Measurements from ENCODE around the gene MSH4. TPM values are rescaled to one million over a fixed set of nuclear protein-coding genes. Genes with fewer than 3 reads are reported as not detected.
"Not testable (repeated sequence)": the region's sequence is repeated elsewhere in the genome, so short reads cannot be mapped to it uniquely, and the experiment has no call there.

Gene MSH4
- total RNA-seq, 1 donor from 2014 or later = 0.35 TPM

DNA sequence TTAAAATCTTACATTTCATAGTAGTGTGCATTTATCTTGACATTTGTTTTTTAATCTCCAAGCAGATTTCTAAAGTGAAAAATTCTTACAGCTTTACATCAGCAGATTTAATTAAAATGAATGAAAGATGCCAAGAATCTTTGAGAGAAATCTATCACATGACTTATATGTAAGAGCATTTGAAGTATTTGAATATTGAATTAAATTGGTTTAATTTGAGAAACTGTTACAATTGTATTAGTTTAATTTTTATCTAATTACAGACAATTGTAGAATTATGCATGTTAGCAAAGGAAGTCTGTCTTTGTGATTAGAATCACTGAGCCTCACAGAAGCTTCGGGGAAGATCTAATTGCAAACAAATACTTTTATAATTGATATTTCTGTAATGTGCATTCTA is 83.3 kb downstream of the MSH4 start:
- ATAC-seq (ENCODE audit: poor library complexity) (no peak), DNase-seq (no peak)
- intact Hi-C loops (cut with DNase I) = no loop called here

GRCh38 chr1:75884437-75884836 is 87.8 kb downstream of the MSH4 start:
- ATAC-seq (ENCODE audit: poor library complexity) (no peak), DNase-seq (no peak)
- intact Hi-C loops (cut with DNase I) = no loop called here

- DNase-seq = no peak
- intact Hi-C loops (cut with DNase I) = no loop called here
Measured at GRCh38 chr1:75901371-75901770, 104.7 kb downstream of the MSH4 start.

DNA sequence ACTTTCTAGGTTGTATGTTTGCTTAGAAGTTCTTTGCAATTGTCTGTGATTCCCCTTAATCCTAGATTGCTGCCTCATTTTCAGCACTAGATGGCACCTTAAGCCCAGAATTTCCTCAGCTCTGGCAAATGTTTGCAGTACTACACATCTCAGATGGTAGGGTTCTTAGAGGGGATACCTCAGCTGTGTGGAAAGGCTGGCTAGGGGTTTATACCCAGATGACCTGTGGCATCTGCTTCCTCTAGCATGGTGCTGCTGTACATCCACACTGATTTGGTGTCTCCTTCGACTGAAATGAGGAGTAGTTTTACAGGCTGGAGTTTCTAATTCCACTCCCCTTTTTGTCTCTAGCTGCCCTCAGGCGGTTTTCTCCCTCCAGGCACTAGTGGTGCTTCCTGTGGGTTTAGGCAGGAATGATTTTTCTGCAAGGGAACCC is 112.1 kb downstream of the MSH4 start:
- DNase-seq = no peak
- intact Hi-C loops (cut with DNase I) = no loop called here
- ATAC-seq (ENCODE audit: poor library complexity) = no peak

More at GRCh38 chr1:75901371-75901770, 104.7 kb downstream of the MSH4 start:
- no peak for ATAC-seq (ENCODE audit: poor library complexity)

GRCh38 chr1:75916834-75917233 is 120.2 kb downstream of the MSH4 start:
- ATAC-seq (ENCODE audit: poor library complexity) (no peak), DNase-seq (no peak)
- intact Hi-C loops (cut with DNase I) = no loop called here

- intact Hi-C loops (cut with DNase I) = no loop called here
Measured at GRCh38 chr1:75922698-75923097, 126.0 kb downstream of the MSH4 start.

GRCh38 chr1:75932304-75932703 is 135.6 kb downstream of the MSH4 start, which contains the start of gene ASB17:
Gene ASB17 (minus strand): TSS chr1:75932404. CDS start chr1:75932291, 113 bp downstream.
- ATAC-seq (ENCODE audit: poor library complexity) (no peak), DNase-seq (no peak)
- intact Hi-C loops (cut with DNase I) = no loop called here

More at GRCh38 chr1:75922698-75923097, 126.0 kb downstream of the MSH4 start:
- ATAC-seq (ENCODE audit: poor library complexity) (no peak), DNase-seq (no peak)

GRCh38 chr1:75937034-75937433 is 140.4 kb downstream of the MSH4 start:
- no peak for ATAC-seq (ENCODE audit: poor library complexity)
- intact Hi-C loops (cut with DNase I) = no loop called here
- no peak for DNase-seq

- not testable (repeated sequence) for ATAC-seq (ENCODE audit: poor library complexity)
Measured at GRCh38 chr1:75943037-75943436, 146.4 kb downstream of the MSH4 start.

DNA sequence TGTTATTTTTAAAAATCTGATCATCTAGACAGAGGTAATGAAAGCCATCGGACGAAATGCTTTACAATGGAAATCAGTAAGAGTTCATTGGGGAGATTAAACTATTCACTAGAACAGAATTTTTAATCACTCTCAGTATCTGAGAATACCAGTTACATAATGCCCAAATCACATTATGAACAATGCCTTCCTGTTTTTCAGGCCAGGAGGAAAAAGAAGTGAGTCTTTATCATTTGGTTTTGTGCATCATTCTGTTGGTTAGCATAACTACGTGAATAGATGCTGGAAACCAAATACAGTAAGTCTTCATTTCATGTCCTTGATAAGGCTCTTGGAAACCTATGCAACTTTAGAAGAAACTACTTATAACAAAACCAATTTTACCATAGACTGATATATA is 153.5 kb downstream of the MSH4 start:
- ATAC-seq (ENCODE audit: poor library complexity) (no peak), DNase-seq (no peak)
- intact Hi-C loops (cut with DNase I) = no loop called here

More at GRCh38 chr1:75943037-75943436, 146.4 kb downstream of the MSH4 start:
- intact Hi-C loops (cut with DNase I); DNase-seq: not testable (repeated sequence)

- intact Hi-C loops (cut with DNase I) = no loop called here
- ATAC-seq (ENCODE audit: poor library complexity) = no peak
Measured at GRCh38 chr1:75952016-75952415, 155.3 kb downstream of the MSH4 start.

DNA sequence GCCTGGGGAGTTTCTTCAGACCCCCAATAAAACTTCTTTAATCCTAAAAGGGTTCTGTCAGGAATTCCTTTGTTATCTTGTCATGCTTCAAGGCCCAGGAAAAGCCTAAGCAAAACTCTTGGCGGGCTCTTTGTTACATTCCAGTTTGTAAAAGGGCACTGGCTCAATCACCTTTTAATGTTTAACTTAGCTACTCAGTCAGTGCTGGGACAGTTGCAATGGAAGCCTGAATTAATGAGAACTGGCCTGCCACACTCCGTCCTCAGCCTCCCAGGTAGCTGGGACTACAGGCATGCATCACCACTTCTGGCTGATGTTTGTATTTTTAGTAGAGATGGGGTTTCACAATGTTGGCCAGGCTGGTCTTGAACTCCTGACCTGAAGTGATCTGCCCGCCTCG is 156.8 kb downstream of the MSH4 start:
- ATAC-seq (ENCODE audit: poor library complexity) = no peak
- no peak for DNase-seq
- intact Hi-C loops (cut with DNase I) = no loop called here

More at GRCh38 chr1:75952016-75952415, 155.3 kb downstream of the MSH4 start:
- DNase-seq = no peak

DNA sequence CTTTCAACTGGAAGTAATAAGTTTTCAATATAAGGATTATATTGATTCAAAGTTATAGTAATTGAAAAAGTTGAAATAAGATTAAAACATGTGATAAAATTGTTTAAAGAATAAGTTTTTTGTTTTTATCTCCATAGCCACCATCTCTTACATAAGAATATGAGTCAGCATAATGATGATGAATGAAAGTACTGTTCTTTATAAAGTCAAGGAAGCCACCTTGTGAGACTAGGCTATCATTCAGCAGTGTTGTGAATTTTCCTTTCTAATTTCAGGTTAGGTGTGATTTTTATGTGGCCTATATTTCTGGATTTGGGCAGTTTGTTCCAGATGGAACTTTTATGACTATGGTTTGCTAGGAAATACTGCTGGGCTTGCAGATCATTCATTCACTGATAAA is 157.9 kb downstream of the MSH4 start:
- ATAC-seq (ENCODE audit: poor library complexity) (no peak), DNase-seq (no peak)
- intact Hi-C loops (cut with DNase I) = no loop called here

Other genes starting within 250 kb of the MSH4 start
- 0.62 TPM for gene SLC44A5, start 185.8 kb upstream of the MSH4 start, total RNA-seq
- gene ACADM, start 72.2 kb upstream of the MSH4 start, total RNA-seq = 401 TPM
- 59.3 TPM for gene RABGGTB, start 10.6 kb upstream of the MSH4 start, total RNA-seq
- not detected for gene ASB17, start 135.5 kb downstream of the MSH4 start, total RNA-seq

All from Right ventricle myocardium superior (tissue), 1 donor.